OCI-LY7 (cell line): ENCODE results near the gene TRIM56. TPM values are rescaled to one million over a fixed set of nuclear protein-coding genes. Genes with fewer than 3 reads are reported as not detected.

ENCODE experiments used
- BruUV-seq: library from RNA; stranded (reverse); fragments of 400-500 nt; replicated peaks from 2 replicates; lab custom pipeline; 2021; lab: Mats Ljungman, UMichigan
- CTCF ChIA-PET: fragments of 300-600 bp; sonication (Branson Sonifier 250); formaldehyde crosslinking; loops from one replicate; lab custom pipeline; 2022; ENCODE audit warnings: antibody characterized with exemption; ENCODE audit not compliant: unreplicated experiment; lab: Charles Lee
- POLR2A ChIA-PET: fragments of 300-600 bp; sonication (Branson Sonifier 250); formaldehyde crosslinking; loops from one replicate; lab custom pipeline; 2022; ENCODE audit warnings: antibody characterized with exemption; lab: Charles Lee
- DNase-seq: peaks from one replicate; pipeline ENCODE4 v3.0.0-alpha.2; 2015; ENCODE audit warnings: low spot score
- H2AFZ ChIP-seq: fragments of 200-600 bp; sonication (generic), shearing (Covaris generic); 2 replicates; pipeline ENCODE4 v1.6.1; 2014; ENCODE audit warnings: mild to moderate bottlenecking, antibody characterized with exemption, low read length, moderate library complexity
- H3K27ac ChIP-seq: fragments of 200-600 bp; sonication (generic); 2 replicates; pipeline ENCODE4 v1.5.1; 2014; ENCODE audit warnings: mixed run types, low read depth, mild to moderate bottlenecking, moderate library complexity, low read length, inconsistent platforms; ENCODE audit not compliant: poor library complexity, severe bottlenecking
- H3K36me3 ChIP-seq: fragments of 200-600 bp; sonication (generic); 2 replicates; pipeline ENCODE4 v1.6.1; 2014; ENCODE audit warnings: mild to moderate bottlenecking, antibody characterized with exemption, low read length, moderate library complexity, mixed read lengths; ENCODE audit not compliant: insufficient read depth
- H3K4me1 ChIP-seq: fragments of 200-600 bp; sonication (generic); 2 replicates; pipeline ENCODE4 v1.5.1; 2014; ENCODE audit warnings: mild to moderate bottlenecking, low read length; ENCODE audit not compliant: insufficient read depth, poor library complexity, severe bottlenecking
- H3K4me2 ChIP-seq: fragments of 200-600 bp; sonication (generic); 2 replicates; pipeline ENCODE4 v1.6.1; 2014; ENCODE audit warnings: mild to moderate bottlenecking, low read length
- H3K4me3 ChIP-seq: fragments of 200-600 bp; sonication (generic); 2 replicates; pipeline ENCODE4 v1.5.1; 2014; ENCODE audit warnings: mild to moderate bottlenecking, low read depth, low read length; ENCODE audit not compliant: poor library complexity, severe bottlenecking
- H3K79me2 ChIP-seq: fragments of 200-600 bp; sonication (generic); 2 replicates; pipeline ENCODE4 v1.6.1; 2016; ENCODE audit warnings: low read depth, mild to moderate bottlenecking, low read length, moderate library complexity, mixed read lengths; ENCODE audit not compliant: insufficient read depth
- H3K9me2 ChIP-seq: fragments of 200-600 bp; sonication (generic); 2 replicates; pipeline ENCODE4 v1.6.1; 2016; ENCODE audit warnings: mild to moderate bottlenecking, low read length, mixed read lengths; ENCODE audit not compliant: insufficient read depth
- H3K9me3 ChIP-seq: fragments of 200-600 bp; sonication (generic); 2 replicates; pipeline ENCODE4 v1.6.1; 2014; ENCODE audit warnings: mild to moderate bottlenecking, mixed run types, low read length, mixed read lengths
- H4K20me1 ChIP-seq: fragments of 200-600 bp; sonication (generic); 2 replicates; pipeline ENCODE4 v1.6.1; 2014; ENCODE audit warnings: mild to moderate bottlenecking, antibody characterized with exemption, low read length, moderate library complexity, mixed read lengths; ENCODE audit not compliant: insufficient read depth
- EZH2phosphoT487 ChIP-seq: fragments of 200-600 bp; sonication (generic); IDR thresholded peaks from 2 replicates; pipeline ENCODE4 v1.6.1; 2018; ENCODE audit warnings: low read depth, borderline replicate concordance, mild to moderate bottlenecking, mixed run types, antibody characterized with exemption, low read length, moderate library complexity, mixed read lengths
- intact Hi-C: fragments of 100-400 bp; cut with micrococcal nuclease; formaldehyde crosslinking; loops from one replicate; pipeline ENCODE4 v1.10.0; 2022; ENCODE audit not compliant: unreplicated experiment
- total RNA-seq, 2 experiments: library from RNA; depleted of rRNA in 1 of 2; stranded (reverse); fragments of >200 nt in 1 of 2; shearing (Covaris generic) in 1 of 2; gene quantifications; 2 replicates each; pipeline ENCODE4 v1.2.3, GENCODE V29; 2014 to 2022
- TF ChIP-seq, protein P1 (sequence below): fragments of 200-600 bp; sonication (generic); conservative IDR thresholded peaks from 2 replicates; pipeline ENCODE4 v1.5.1; 2014; ENCODE audit warnings: mild to moderate bottlenecking, antibody characterized with exemption, low read length, moderate library complexity, mixed read lengths

TRIM56 gene
- total RNA-seq, 2 experiments from 2014 or later: 15.6 to 47.3 TPM

DNA sequence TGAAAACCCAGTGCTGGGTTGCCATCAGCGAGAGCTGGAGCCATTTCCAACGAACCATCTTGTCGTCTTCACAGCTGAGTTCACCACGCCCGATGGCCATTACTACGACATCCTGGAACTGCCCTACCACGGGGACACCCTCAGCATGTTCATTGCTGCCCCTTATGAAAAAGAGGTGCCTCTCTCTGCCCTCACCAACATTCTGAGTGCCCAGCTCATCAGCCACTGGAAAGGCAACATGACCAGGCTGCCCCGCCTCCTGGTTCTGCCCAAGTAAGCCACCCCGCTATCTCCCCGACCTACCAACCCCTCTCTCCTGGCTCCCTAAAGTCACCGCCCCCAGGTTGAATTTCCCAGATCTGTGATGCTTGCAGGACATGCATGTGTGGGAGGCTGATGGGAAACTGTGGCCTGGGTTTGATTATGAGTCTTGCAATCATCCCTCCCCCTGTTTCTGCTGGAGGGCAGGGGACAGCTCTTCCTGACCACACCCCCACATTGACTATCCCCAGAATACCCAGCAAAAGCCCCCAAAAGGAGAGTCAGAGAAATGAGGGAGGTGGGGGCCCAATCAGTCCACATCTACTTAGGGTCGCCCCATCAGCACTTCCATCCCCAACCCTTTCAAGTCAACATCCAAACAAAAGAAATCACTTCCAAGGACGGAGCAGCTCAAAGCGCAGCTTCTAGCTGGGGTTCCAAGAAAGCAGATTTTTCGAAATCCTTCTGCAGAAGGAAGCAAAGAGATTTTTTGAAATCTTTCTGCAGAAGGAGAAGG lies 48.5 kb downstream of the TRIM56 start:
- no TSS peak for BruUV-seq
- no peak overlapping the region for H3K4me2 ChIP-seq
- POLR2A ChIA-PET: interaction anchor here (0.6 to 0.7 kb wide), 2 partner anchors 280 to 1995 kb away, joined by 3 to 4 read pairs; no protein-coding TSS in a partner anchor

GRCh38 chr7:101134399-101134980 lies 49.2 kb downstream of the TRIM56 start:
- POLR2A ChIA-PET: interaction anchor here (0.7 to 0.9 kb wide), 2 partner anchors 21 to 1996 kb away, joined by 3 read pairs; no protein-coding TSS in a partner anchor
- H2AFZ ChIP-seq: no peak overlapping the region
- intact Hi-C loops: no loop called here
- H3K27ac ChIP-seq: no peak overlapping the region
- H3K4me2 ChIP-seq: no peak overlapping the region
- no peak for DNase-seq
- no peak overlapping the region for H3K4me3 ChIP-seq
- H3K9me3 ChIP-seq: no peaks in the 10 kb centered on the region
- no TSS peak for BruUV-seq
- H3K79me2 ChIP-seq: no peaks in the 10 kb centered on the region
- H4K20me1 ChIP-seq: no peaks in the 10 kb centered on the region
- no peaks in the 10 kb centered on the region for H3K9me2 ChIP-seq
- H3K4me1 ChIP-seq: peaks cover 8% of the 10 kb centered on the region
- H3K36me3 ChIP-seq: no peaks in the 10 kb centered on the region
- CTCF ChIA-PET: no interaction called here
- TF ChIP-seq, protein P1, sequence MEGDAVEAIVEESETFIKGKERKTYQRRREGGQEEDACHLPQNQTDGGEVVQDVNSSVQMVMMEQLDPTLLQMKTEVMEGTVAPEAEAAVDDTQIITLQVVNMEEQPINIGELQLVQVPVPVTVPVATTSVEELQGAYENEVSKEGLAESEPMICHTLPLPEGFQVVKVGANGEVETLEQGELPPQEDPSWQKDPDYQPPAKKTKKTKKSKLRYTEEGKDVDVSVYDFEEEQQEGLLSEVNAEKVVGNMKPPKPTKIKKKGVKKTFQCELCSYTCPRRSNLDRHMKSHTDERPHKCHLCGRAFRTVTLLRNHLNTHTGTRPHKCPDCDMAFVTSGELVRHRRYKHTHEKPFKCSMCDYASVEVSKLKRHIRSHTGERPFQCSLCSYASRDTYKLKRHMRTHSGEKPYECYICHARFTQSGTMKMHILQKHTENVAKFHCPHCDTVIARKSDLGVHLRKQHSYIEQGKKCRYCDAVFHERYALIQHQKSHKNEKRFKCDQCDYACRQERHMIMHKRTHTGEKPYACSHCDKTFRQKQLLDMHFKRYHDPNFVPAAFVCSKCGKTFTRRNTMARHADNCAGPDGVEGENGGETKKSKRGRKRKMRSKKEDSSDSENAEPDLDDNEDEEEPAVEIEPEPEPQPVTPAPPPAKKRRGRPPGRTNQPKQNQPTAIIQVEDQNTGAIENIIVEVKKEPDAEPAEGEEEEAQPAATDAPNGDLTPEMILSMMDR: no peak
- TF ChIP-seq EZH2phosphoT487: no peak

More for the DNA sequence above, 48.5 kb downstream of the TRIM56 start:
- Histone ChIP-seq H3K27ac (no peak overlapping the region), H2AFZ (no peak overlapping the region), H3K4me1 (peaks cover 8% of the 10 kb centered on the region), H3K4me3 (no peak overlapping the region), H3K9me2 (no peaks in the 10 kb centered on the region), H3K79me2 (no peaks in the 10 kb centered on the region), H3K36me3 (no peaks in the 10 kb centered on the region), H4K20me1 (no peaks in the 10 kb centered on the region), H3K9me3 (no peaks in the 10 kb centered on the region)
- CTCF ChIA-PET: no interaction called here
- no peak for DNase-seq
- TF ChIP-seq, protein P1: no peak
- TF ChIP-seq EZH2phosphoT487: no peak
- intact Hi-C loops: no loop called here
